ENCODE data around the gene SUDS3. TPM values are rescaled to one million over a fixed set of nuclear protein-coding genes. Genes with fewer than 3 reads are reported as not detected.
A peak's percentile ranks its signal among the peaks of the same experiment; 100 is the strongest.

Gene SUDS3
- total RNA-seq, 2 donors from 2014 or later, result 26.1 to 34.0 TPM

GRCh38 chr12:118427819-118428218, 51.5 kb downstream of the SUDS3 start:
- Mint-ChIP-seq H3K4me3 (no peak overlapping the region), H3K27ac (no peak overlapping the region), H3K36me3 (no peaks in the 10 kb centered on the region), H3K9me3 (no peaks in the 10 kb centered on the region), H3K27me3 (no peaks in the 10 kb centered on the region), H3K4me1 (ENCODE audit: low read depth in 2 of 2) (peaks cover 2 to 3% of the 10 kb centered on the region in 2 donors)
- DNase-seq (ENCODE audit: low spot score), result no peak
- ATAC-seq, result no peak

GRCh38 chr12:118428643-118429042, 52.3 kb downstream of the SUDS3 start:
- no peak for DNase-seq (ENCODE audit: low spot score)
- no peaks in the 10 kb centered on the region for H3K36me3 Mint-ChIP-seq
- H3K4me3 Mint-ChIP-seq, result no peak overlapping the region
- no peaks in the 10 kb centered on the region for H3K4me1 Mint-ChIP-seq (ENCODE audit: low read depth in 2 of 2)
- H3K27me3 Mint-ChIP-seq, result no peaks in the 10 kb centered on the region
- no peaks in the 10 kb centered on the region for H3K9me3 Mint-ChIP-seq
- no peak overlapping the region for H3K27ac Mint-ChIP-seq
- ATAC-seq, result no peak

- ATAC-seq (no peak), DNase-seq (ENCODE audit: low spot score) (no peak)
- no peaks in the 10 kb centered on the region for H3K4me1 Mint-ChIP-seq (ENCODE audit: low read depth in 2 of 2)
- no peaks in the 10 kb centered on the region for H3K9me3 Mint-ChIP-seq
- H3K36me3 Mint-ChIP-seq, result no peaks in the 10 kb centered on the region
- H3K27me3 Mint-ChIP-seq, result no peaks in the 10 kb centered on the region
- H3K27ac Mint-ChIP-seq, result no peak overlapping the region
- no peak overlapping the region for H3K4me3 Mint-ChIP-seq
These were observed 53.5 kb downstream of the SUDS3 start for GRCh38 chr12:118429688-118430383.

GRCh38 chr12:118430516-118430915, 54.2 kb downstream of the SUDS3 start:
- Mint-ChIP-seq H3K36me3 (no peaks in the 10 kb centered on the region), H3K4me3 (no peak overlapping the region), H3K27ac (no peak overlapping the region), H3K27me3 (no peaks in the 10 kb centered on the region), H3K4me1 (ENCODE audit: low read depth in 2 of 2) (no peaks in the 10 kb centered on the region), H3K9me3 (no peaks in the 10 kb centered on the region)
- DNase-seq (ENCODE audit: low spot score) (no peak), ATAC-seq (no peak)

- H3K27ac Mint-ChIP-seq, result no peak overlapping the region
- H3K4me1 Mint-ChIP-seq (ENCODE audit: low read depth in 2 of 2), result no peaks in the 10 kb centered on the region
- no peaks in the 10 kb centered on the region for H3K9me3 Mint-ChIP-seq
- H3K27me3 Mint-ChIP-seq, result peaks cover 0 to 3% of the 10 kb centered on the region in 2 donors
- DNase-seq (ENCODE audit: low spot score) (no peak), ATAC-seq (no peak)
- no peaks in the 10 kb centered on the region for H3K36me3 Mint-ChIP-seq
- no peak overlapping the region for H3K4me3 Mint-ChIP-seq
These were observed 56.6 kb downstream of the SUDS3 start for GRCh38 chr12:118432812-118433545.

- Mint-ChIP-seq H3K4me1 (ENCODE audit: low read depth in 2 of 2) (no peaks in the 10 kb centered on the region), H3K27me3 (peaks cover 3 to 16% of the 10 kb centered on the region in 2 donors), H3K9me3 (no peaks in the 10 kb centered on the region), H3K27ac (no peak overlapping the region), H3K36me3 (no peaks in the 10 kb centered on the region), H3K4me3 (no peak overlapping the region)
- peak in 1 of 2 donors; percentile 38 for ATAC-seq
- no peak for DNase-seq (ENCODE audit: low spot score)
These were observed 59.8 kb downstream of the SUDS3 start for GRCh38 chr12:118436002-118436730.

GRCh38 chr12:118436986-118437385, 60.6 kb downstream of the SUDS3 start:
- H3K4me3 Mint-ChIP-seq, result no peak overlapping the region
- peaks cover 8 to 24% of the 10 kb centered on the region in 2 donors for H3K27me3 Mint-ChIP-seq
- no peak for DNase-seq (ENCODE audit: low spot score)
- no peak for ATAC-seq
- H3K27ac Mint-ChIP-seq, result no peak overlapping the region
- no peaks in the 10 kb centered on the region for H3K4me1 Mint-ChIP-seq (ENCODE audit: low read depth in 2 of 2)
- H3K36me3 Mint-ChIP-seq, result no peaks in the 10 kb centered on the region
- no peaks in the 10 kb centered on the region for H3K9me3 Mint-ChIP-seq

- DNase-seq (ENCODE audit: low spot score), result no peak
- no peaks in the 10 kb centered on the region for H3K4me1 Mint-ChIP-seq (ENCODE audit: low read depth in 2 of 2)
- no peaks in the 10 kb centered on the region for H3K9me3 Mint-ChIP-seq
- H3K36me3 Mint-ChIP-seq, result no peaks in the 10 kb centered on the region
- peaks cover 11 to 40% of the 10 kb centered on the region in 2 donors for H3K27me3 Mint-ChIP-seq
- no peak for ATAC-seq
- H3K4me3 Mint-ChIP-seq, result no peak overlapping the region
- H3K27ac Mint-ChIP-seq, result no peak overlapping the region
These were observed 62.7 kb downstream of the SUDS3 start for GRCh38 chr12:118439068-118439467.

- H3K4me1 Mint-ChIP-seq (ENCODE audit: low read depth in 2 of 2), result no peaks in the 10 kb centered on the region
- H3K27me3 Mint-ChIP-seq, result peaks cover 18 to 55% of the 10 kb centered on the region in 2 donors
- no peak overlapping the region for H3K27ac Mint-ChIP-seq
- H3K4me3 Mint-ChIP-seq, result no peak overlapping the region
- ATAC-seq (no peak), DNase-seq (ENCODE audit: low spot score) (no peak)
- H3K36me3 Mint-ChIP-seq, result no peaks in the 10 kb centered on the region
- H3K9me3 Mint-ChIP-seq, result peaks cover 3% of the 10 kb centered on the region
These were observed 69.9 kb downstream of the SUDS3 start for GRCh38 chr12:118446247-118446646.

GRCh38 chr12:118447181-118447580, 70.8 kb downstream of the SUDS3 start:
- peaks cover 3% of the 10 kb centered on the region for H3K9me3 Mint-ChIP-seq
- H3K4me3 Mint-ChIP-seq, result no peak overlapping the region

GRCh38 chr12:118448341-118448740, 72.0 kb downstream of the SUDS3 start:
- Mint-ChIP-seq H3K36me3 (no peaks in the 10 kb centered on the region), H3K27ac (no peak overlapping the region)

More at GRCh38 chr12:118447181-118447580, 70.8 kb downstream of the SUDS3 start:
- no peak overlapping the region for H3K27ac Mint-ChIP-seq
- H3K27me3 Mint-ChIP-seq, result peaks cover 16 to 50% of the 10 kb centered on the region in 2 donors
- H3K36me3 Mint-ChIP-seq, result no peaks in the 10 kb centered on the region
- ATAC-seq (no peak), DNase-seq (ENCODE audit: low spot score) (no peak)
- H3K4me1 Mint-ChIP-seq (ENCODE audit: low read depth in 2 of 2), result no peaks in the 10 kb centered on the region

GRCh38 chr12:118455327-118455726, 79.0 kb downstream of the SUDS3 start:
- Mint-ChIP-seq H3K36me3 (no peaks in the 10 kb centered on the region), H3K27ac (no peak overlapping the region), H3K9me3 (peaks cover 6% of the 10 kb centered on the region), H3K4me1 (ENCODE audit: low read depth in 2 of 2) (peaks cover 0 to 3% of the 10 kb centered on the region in 2 donors), H3K27me3 (peaks cover 14 to 18% of the 10 kb centered on the region in 2 donors), H3K4me3 (no peak overlapping the region)
- ATAC-seq, result no peak
- no peak for DNase-seq (ENCODE audit: low spot score)

More at GRCh38 chr12:118448341-118448740, 72.0 kb downstream of the SUDS3 start:
- Mint-ChIP-seq H3K27me3 (peaks cover 16 to 44% of the 10 kb centered on the region in 2 donors), H3K9me3 (peaks cover 3% of the 10 kb centered on the region), H3K4me3 (no peak overlapping the region), H3K4me1 (ENCODE audit: low read depth in 2 of 2) (no peaks in the 10 kb centered on the region)
- ATAC-seq (no peak), DNase-seq (ENCODE audit: low spot score) (no peak)

GRCh38 chr12:118456741-118457140, 80.4 kb downstream of the SUDS3 start:
- Mint-ChIP-seq H3K36me3 (no peaks in the 10 kb centered on the region), H3K4me3 (no peak overlapping the region), H3K27me3 (peaks cover 4 to 14% of the 10 kb centered on the region in 2 donors), H3K9me3 (peaks cover 2% of the 10 kb centered on the region), H3K27ac (no peak overlapping the region), H3K4me1 (ENCODE audit: low read depth in 2 of 2) (peaks cover 0 to 3% of the 10 kb centered on the region in 2 donors)
- ATAC-seq (no peak), DNase-seq (ENCODE audit: low spot score) (no peak)

GRCh38 chr12:118459110-118459509, 82.8 kb downstream of the SUDS3 start:
- peaks cover 0 to 24% of the 10 kb centered on the region in 2 donors for H3K27me3 Mint-ChIP-seq
- peaks cover 0 to 3% of the 10 kb centered on the region in 2 donors for H3K4me1 Mint-ChIP-seq (ENCODE audit: low read depth in 2 of 2)
- no peak overlapping the region for H3K27ac Mint-ChIP-seq
- peaks cover 2% of the 10 kb centered on the region for H3K9me3 Mint-ChIP-seq
- no peak overlapping the region for H3K4me3 Mint-ChIP-seq
- DNase-seq (ENCODE audit: low spot score), result no peak
- no peaks in the 10 kb centered on the region for H3K36me3 Mint-ChIP-seq
- no peak for ATAC-seq
